NCI-H2196 treated with DMSO at 0.1 percent for 48 hours (cell line): Measurements from ENCODE around the gene CLCN7.

Experiments
- DNase-seq: peaks from one replicate; lab custom pipeline; 2025; ENCODE audit not compliant: unreplicated experiment; lab: John Stamatoyannopoulos, UW

CLCN7 gene

GRCh38 chr16:1407753-1408152 is 67.1 kb downstream of the CLCN7 start:
- no peak for DNase-seq

DNA sequence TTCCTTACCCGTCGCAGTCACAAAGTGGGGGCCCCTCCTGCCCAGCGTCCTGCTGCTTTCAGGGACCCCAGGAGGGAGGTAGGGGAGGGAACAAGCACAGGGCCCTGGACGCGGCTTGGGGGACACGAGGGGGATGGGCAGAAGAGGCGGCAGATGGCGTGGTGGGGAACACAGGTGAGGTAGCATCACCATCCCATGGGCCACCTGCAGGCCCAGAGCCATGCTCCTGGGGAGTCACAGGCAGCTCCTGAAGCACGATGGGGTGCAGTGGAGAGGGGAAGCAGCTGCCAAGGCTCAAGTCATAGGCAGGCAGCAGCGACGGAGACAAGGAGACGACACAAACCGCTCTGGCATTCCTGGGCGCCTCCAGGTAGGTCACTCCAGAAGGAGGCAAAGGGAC is 71.1 kb downstream of the CLCN7 start:
- no peak for DNase-seq

- DNase-seq: no peak
Measured at GRCh38 chr16:1403036-1403435, 71.8 kb downstream of the CLCN7 start.

- DNase-seq: no peak
Measured at GRCh38 chr16:1401758-1402154, 73.1 kb downstream of the CLCN7 start.

DNA sequence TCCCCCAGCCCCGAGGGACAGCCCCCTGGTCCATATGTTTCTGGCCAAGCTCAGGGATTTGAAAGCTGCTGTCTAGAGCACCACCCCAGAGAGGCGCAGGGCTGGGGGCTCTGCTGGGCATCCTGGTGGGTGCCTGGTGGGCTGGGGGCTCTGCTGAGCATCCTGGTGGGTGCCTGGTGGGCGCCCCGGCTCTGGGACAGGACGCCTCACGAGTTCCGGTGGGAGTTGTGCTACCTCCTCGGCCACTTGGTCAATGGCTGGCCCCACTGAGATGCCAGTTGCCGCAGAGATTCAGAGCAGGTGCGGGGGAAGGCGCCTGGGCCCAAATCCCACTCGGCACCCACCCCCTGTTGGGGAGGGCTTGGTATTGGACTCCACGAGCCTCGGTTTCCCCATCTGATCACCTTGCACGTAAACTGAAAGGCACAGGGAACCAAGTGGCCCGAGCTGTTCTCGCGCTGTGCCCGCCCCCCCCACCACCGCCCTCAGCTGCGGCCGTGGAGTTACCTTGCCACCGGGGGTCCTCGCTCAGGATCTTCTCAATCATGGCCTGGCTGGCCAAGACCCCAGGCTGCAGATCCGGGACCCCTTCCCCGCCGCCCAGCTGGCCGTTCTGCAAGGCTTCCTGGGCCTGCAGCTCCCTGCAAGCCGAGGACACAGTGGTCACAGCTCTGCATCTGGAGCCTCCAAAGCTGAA is 73.6 kb downstream of the CLCN7 start:
- DNase-seq: no peak

GRCh38 chr16:1398826-1399581 is 75.8 kb downstream of the CLCN7 start:
- no peak for DNase-seq

GRCh38 chr16:1398351-1398750 is 76.5 kb downstream of the CLCN7 start:
- no peak for DNase-seq

- DNase-seq: no peak
Measured at GRCh38 chr16:1397779-1398178, 77.0 kb downstream of the CLCN7 start.

- DNase-seq: no peak
Measured at GRCh38 chr16:1395444-1396031, 79.3 kb downstream of the CLCN7 start.
